Thyroid gland (tissue), 4 donors: Measurements from ENCODE around the gene FHIT.

ENCODE experiments used
- POLR2A ChIP-seq, 2 donors: fragments of 450-650 bp; IDR thresholded peaks; one replicate each; pipeline ENCODE4 v1.6.1; 2017; ENCODE audit warnings: antibody characterized with exemption in 2 of 2, mild to moderate bottlenecking in 2 of 2, moderate library complexity in 1 of 2
- TF ChIP-seq, protein P1 (sequence below), 6 experiments: fragments of 200-600 bp in 3 of 6; fragments of 450-650 bp in 3 of 6; sonication (generic) in 3 of 6; IDR thresholded peaks; one replicate each; pipeline ENCODE4 v1.5.1; 2016 to 2019; ENCODE audit warnings: antibody characterized with exemption in 6 of 6, mild to moderate bottlenecking in 2 of 6, inconsistent platforms in 1 of 6, moderate library complexity in 1 of 6

DNA sequence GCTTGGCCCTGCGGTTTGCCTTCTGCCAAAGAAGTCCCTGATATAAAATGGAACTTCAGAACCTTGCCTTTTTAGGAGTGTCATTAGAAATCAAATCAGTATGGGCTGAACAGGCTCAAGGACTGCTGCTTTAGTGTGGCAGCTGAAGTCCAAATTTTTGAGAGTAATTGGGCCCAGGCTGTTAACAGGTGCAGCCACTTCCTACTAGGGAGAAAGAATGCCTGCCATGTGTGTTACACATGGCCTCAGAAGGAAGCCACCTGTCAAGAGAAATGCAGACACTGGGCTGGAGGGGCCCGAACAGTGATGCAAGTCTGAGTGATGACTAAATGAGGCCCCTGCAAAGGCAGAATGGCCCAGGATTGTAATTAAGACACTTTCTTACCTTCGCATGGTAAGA, 1414.7 kb downstream of the FHIT start:
- TF ChIP-seq, protein P1, sequence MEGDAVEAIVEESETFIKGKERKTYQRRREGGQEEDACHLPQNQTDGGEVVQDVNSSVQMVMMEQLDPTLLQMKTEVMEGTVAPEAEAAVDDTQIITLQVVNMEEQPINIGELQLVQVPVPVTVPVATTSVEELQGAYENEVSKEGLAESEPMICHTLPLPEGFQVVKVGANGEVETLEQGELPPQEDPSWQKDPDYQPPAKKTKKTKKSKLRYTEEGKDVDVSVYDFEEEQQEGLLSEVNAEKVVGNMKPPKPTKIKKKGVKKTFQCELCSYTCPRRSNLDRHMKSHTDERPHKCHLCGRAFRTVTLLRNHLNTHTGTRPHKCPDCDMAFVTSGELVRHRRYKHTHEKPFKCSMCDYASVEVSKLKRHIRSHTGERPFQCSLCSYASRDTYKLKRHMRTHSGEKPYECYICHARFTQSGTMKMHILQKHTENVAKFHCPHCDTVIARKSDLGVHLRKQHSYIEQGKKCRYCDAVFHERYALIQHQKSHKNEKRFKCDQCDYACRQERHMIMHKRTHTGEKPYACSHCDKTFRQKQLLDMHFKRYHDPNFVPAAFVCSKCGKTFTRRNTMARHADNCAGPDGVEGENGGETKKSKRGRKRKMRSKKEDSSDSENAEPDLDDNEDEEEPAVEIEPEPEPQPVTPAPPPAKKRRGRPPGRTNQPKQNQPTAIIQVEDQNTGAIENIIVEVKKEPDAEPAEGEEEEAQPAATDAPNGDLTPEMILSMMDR (IDR thresholded peaks at IDR 0.05), result no peak
- TF ChIP-seq POLR2A (IDR thresholded peaks at IDR 0.05), result no peak
